ENCODE measurements around the gene CD2BP2. TPM values are rescaled to one million over a fixed set of nuclear protein-coding genes. Genes with fewer than 3 reads are reported as not detected.
A peak's percentile ranks its signal among the peaks of the same experiment; 100 is the strongest.

Gene CD2BP2
- total and polyA plus RNA-seq, 2 donors (not counting 1 experiment from before 2014, with no cell fraction given) = 26.1 to 80.1 TPM

DNA sequence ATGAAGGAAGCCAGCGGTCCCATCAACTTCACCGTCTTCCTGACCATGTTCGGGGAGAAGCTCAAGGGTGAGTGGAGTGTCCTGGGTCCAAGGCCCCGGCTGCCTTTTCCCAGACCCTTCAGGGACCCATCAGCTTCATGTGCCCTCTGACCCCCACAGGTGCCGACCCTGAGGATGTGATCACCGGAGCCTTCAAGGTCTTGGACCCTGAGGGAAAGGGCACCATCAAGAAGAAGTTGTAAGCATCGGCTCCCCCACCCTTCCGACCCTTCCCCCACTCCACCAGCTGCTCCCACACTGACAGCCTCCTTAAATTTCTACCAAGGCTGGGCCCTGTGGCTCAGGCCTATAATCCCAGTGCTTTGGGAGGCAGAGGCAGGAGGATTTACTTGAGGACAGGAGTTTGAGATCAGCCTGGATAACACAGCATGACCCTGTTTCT lies 21.4 kb upstream of the CD2BP2 start:
- H3K79me2 ChIP-seq (ENCODE audit: control insufficient read depth, insufficient read depth, low read length) = peaks cover 30% of the 10 kb centered on the region
- ATAC-seq (ENCODE audit: low read depth) (no peak), DNase-seq (peak; percentile 21)
- H3K9ac ChIP-seq (ENCODE audit: low read length) = no peak overlapping the region
- H3K9me3 ChIP-seq (ENCODE audit: control extremely low read depth in 1 of 3, control insufficient read depth in 2 of 3, insufficient read depth in 1 of 3, low read length in 2 of 3) = peaks cover 0 to 2% (median 0%) of the 10 kb centered on the region in 3 donors
- WGBS (ENCODE audit: insufficient coverage) = 96% methylated on average over 5 of the region's 8 CpGs
- H3K4me2 ChIP-seq (replicated peaks; ENCODE audit: low read depth, low read length, poor library complexity, severe bottlenecking) = peak overlapping the region; percentile 100
- H3K4me3 ChIP-seq (ENCODE audit: control extremely low read depth in 1 of 5, extremely low read depth in 1 of 5, insufficient read depth in 1 of 5, low read depth in 2 of 5, low read length in 4 of 5) = no peak overlapping the region
- no peaks in the 10 kb centered on the region for H3K27me3 ChIP-seq (replicated peaks in 1 of 4; ENCODE audit: control extremely low read depth in 1 of 4, control insufficient read depth in 3 of 4, insufficient read depth in 4 of 4, low read length in 3 of 4)
- Mint-ChIP-seq H3K4me3 (no peak overlapping the region), H3K9me3 (ENCODE audit: insufficient read depth) (no peaks in the 10 kb centered on the region), H3K27me3 (no peaks in the 10 kb centered on the region), H3K4me1 (peaks cover 44% of the 10 kb centered on the region), H3K27ac (peak overlapping the region; percentile 100)
- ChIA-PET CTCF (no interaction called here), POLR2A (interaction anchor here (0.7 to 3.0 kb wide), 2 partner anchors 19 to 29 kb away, joined by 3 to 11 read pairs; partner anchors contain the start of gene ZNF48)
- no peak overlapping the region for H2AFZ ChIP-seq (ENCODE audit: insufficient read depth, low read depth, low read length, poor library complexity, severe bottlenecking)
- TF ChIP-seq, protein P1, sequence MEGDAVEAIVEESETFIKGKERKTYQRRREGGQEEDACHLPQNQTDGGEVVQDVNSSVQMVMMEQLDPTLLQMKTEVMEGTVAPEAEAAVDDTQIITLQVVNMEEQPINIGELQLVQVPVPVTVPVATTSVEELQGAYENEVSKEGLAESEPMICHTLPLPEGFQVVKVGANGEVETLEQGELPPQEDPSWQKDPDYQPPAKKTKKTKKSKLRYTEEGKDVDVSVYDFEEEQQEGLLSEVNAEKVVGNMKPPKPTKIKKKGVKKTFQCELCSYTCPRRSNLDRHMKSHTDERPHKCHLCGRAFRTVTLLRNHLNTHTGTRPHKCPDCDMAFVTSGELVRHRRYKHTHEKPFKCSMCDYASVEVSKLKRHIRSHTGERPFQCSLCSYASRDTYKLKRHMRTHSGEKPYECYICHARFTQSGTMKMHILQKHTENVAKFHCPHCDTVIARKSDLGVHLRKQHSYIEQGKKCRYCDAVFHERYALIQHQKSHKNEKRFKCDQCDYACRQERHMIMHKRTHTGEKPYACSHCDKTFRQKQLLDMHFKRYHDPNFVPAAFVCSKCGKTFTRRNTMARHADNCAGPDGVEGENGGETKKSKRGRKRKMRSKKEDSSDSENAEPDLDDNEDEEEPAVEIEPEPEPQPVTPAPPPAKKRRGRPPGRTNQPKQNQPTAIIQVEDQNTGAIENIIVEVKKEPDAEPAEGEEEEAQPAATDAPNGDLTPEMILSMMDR (IDR thresholded peaks at IDR 0.05) = no peak
- H3K27ac ChIP-seq (ENCODE audit: low read length in 2 of 2) = peak overlapping the region; percentile 97 to 100
- intact Hi-C loops (cut with micrococcal nuclease) = loop anchor here (5.0 to 10.0 kb wide), 4 partner anchors 96 to 1452 kb away; partner anchors contain the start of genes ALDOA, ITGAL, RABEP2 and TBX6
- peaks cover 18 to 48% of the 10 kb centered on the region in 2 donors for H3K4me1 ChIP-seq (ENCODE audit: control insufficient read depth in 2 of 2, insufficient read depth in 2 of 2, low read length in 2 of 2)
- peaks cover 0 to 2% of the 10 kb centered on the region in 2 experiments for H3K36me3 ChIP-seq (replicated peaks in 1 of 2; ENCODE audit: control extremely low read depth in 1 of 2, control insufficient read depth in 1 of 2, extremely low read depth in 1 of 2, insufficient read depth in 2 of 2, low read length in 1 of 2)
- H4K20me1 ChIP-seq (ENCODE audit: control insufficient read depth, insufficient read depth, low read length, poor library complexity, severe bottlenecking) = no peaks in the 10 kb centered on the region

DNA sequence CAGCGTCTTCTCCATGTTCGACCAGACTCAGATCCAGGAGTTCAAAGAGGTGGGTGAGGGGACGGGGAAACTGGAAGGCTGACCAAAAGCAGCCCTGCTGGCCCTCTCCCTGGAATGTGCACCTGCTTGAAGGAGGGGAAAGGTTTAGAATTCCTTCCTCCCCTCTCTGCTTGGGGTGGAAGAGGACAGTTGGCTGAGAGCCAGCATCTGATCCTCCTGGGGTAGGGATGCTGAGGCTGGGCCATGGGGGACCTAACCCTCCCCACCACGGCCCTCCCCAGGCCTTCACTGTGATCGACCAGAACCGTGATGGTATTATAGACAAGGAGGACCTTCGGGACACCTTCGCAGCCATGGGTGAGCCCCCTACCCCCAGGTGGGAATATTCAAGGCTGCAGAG lies 20.8 kb upstream of the CD2BP2 start:
- peaks cover 17 to 47% of the 10 kb centered on the region in 2 donors for H3K4me1 ChIP-seq (ENCODE audit: control insufficient read depth in 2 of 2, insufficient read depth in 2 of 2, low read length in 2 of 2)

More for the DNA sequence above, 20.8 kb upstream of the CD2BP2 start:
- H3K79me2 ChIP-seq (ENCODE audit: control insufficient read depth, insufficient read depth, low read length) = peaks cover 24% of the 10 kb centered on the region
- no peak for DNase-seq
- Mint-ChIP-seq H3K4me3 (no peak overlapping the region), H3K9me3 (ENCODE audit: insufficient read depth) (no peaks in the 10 kb centered on the region), H3K4me1 (peaks cover 46% of the 10 kb centered on the region), H3K27ac (peak overlapping the region; percentile 65), H3K27me3 (no peaks in the 10 kb centered on the region)
- ATAC-seq (ENCODE audit: low read depth) = no peak
- H3K36me3 ChIP-seq (replicated peaks in 1 of 2; ENCODE audit: control extremely low read depth in 1 of 2, control insufficient read depth in 1 of 2, extremely low read depth in 1 of 2, insufficient read depth in 2 of 2, low read length in 1 of 2) = peaks cover 0 to 2% of the 10 kb centered on the region in 2 experiments
- H3K9ac ChIP-seq (ENCODE audit: low read length) = no peak overlapping the region
- intact Hi-C loops (cut with micrococcal nuclease) = loop anchor here (5.0 to 10.0 kb wide), 4 partner anchors 96 to 1451 kb away; partner anchors contain the start of genes ALDOA, ITGAL, RABEP2 and TBX6
- H2AFZ ChIP-seq (ENCODE audit: insufficient read depth, low read depth, low read length, poor library complexity, severe bottlenecking) = no peak overlapping the region
- H3K27ac ChIP-seq (ENCODE audit: low read length in 2 of 2) = peak overlapping the region in 1 of 2 donors; percentile 100
- H4K20me1 ChIP-seq (ENCODE audit: control insufficient read depth, insufficient read depth, low read length, poor library complexity, severe bottlenecking) = no peaks in the 10 kb centered on the region
- no peak overlapping the region for H3K4me3 ChIP-seq (ENCODE audit: control extremely low read depth in 1 of 5, extremely low read depth in 1 of 5, insufficient read depth in 1 of 5, low read depth in 2 of 5, low read length in 4 of 5)
- POLR2A ChIA-PET = interaction anchor here (3.0 kb wide), 1 partner anchor 20 kb away, joined by 11 read pairs; the partner anchor contains the start of gene ZNF48
- CTCF ChIA-PET = no interaction called here
- 100% methylated on average over 5 of the region's 8 CpGs for WGBS (ENCODE audit: insufficient coverage)
- TF ChIP-seq EZH2 (IDR thresholded peaks at IDR 0.05; ENCODE audit: borderline replicate concordance, insufficient read depth, low read depth, low read length, poor library complexity, severe bottlenecking) = no peak
- TF ChIP-seq, protein P1 (IDR thresholded peaks at IDR 0.05) = no peak
- H3K9me3 ChIP-seq (ENCODE audit: control extremely low read depth in 1 of 3, control insufficient read depth in 2 of 3, insufficient read depth in 1 of 3, low read length in 2 of 3) = peaks cover 0 to 2% (median 0%) of the 10 kb centered on the region in 3 donors
- H3K27me3 ChIP-seq (replicated peaks in 1 of 4; ENCODE audit: control extremely low read depth in 1 of 4, control insufficient read depth in 3 of 4, insufficient read depth in 4 of 4, low read length in 3 of 4) = no peaks in the 10 kb centered on the region
- no peak overlapping the region for H3K4me2 ChIP-seq (replicated peaks; ENCODE audit: low read depth, low read length, poor library complexity, severe bottlenecking)

Measured in B cell (primary cell).